Left ventricle myocardium inferior (tissue), 1 donor: Measurements from ENCODE around the gene ARL11. TPM values are rescaled to one million over a fixed set of nuclear protein-coding genes. Genes with fewer than 3 reads are reported as not detected.

Source experiments
- DNase-seq: peaks from one replicate; pipeline ENCODE4 v3.0.0-alpha.2; 2020
- H3K27ac ChIP-seq: fragments of 200-600 bp; replicated peaks from 2 replicates; pipeline ENCODE4 v1.8.0; 2021
- H3K27me3 ChIP-seq: fragments of 200-600 bp; 2 replicates; pipeline ENCODE4 v1.8.0; 2021; ENCODE audit warnings: low read depth
- H3K36me3 ChIP-seq: fragments of 200-600 bp; 2 replicates; pipeline ENCODE4 v1.8.0; 2021
- H3K4me1 ChIP-seq: fragments of 200-600 bp; 2 replicates; pipeline ENCODE4 v1.8.0; 2021
- H3K4me3 ChIP-seq: fragments of 200-600 bp; 2 replicates; pipeline ENCODE4 v1.8.0; 2021; ENCODE audit warnings: mild to moderate bottlenecking, moderate library complexity
- H3K9me3 ChIP-seq: fragments of 200-600 bp; replicated peaks from 2 replicates; pipeline ENCODE4 v1.8.0; 2021
- CTCF ChIP-seq: fragments of 200-600 bp; IDR thresholded peaks from 2 replicates; pipeline ENCODE4 v1.8.0; 2021; ENCODE audit warnings: antibody characterized with exemption, mild to moderate bottlenecking, borderline replicate concordance
- intact Hi-C: fragments of 100-400 bp; cut with micrococcal nuclease; formaldehyde crosslinking; loops from one replicate; pipeline ENCODE4 v1.11.0; 2022
- total RNA-seq: library from RNA; stranded (reverse); fragmentation: NEBNext Ultra II Directional; extraction: Animal tissue kit (Norgen Biotek cat#: 25700); gene quantifications from one replicate; pipeline ENCODE4 v1.2.1, GENCODE V29; 2021
- donor health status: DM: no; HTN: yes; CAD: no; lungs with severe emphysema.

Gene ARL11
- total RNA-seq, 1 donor from 2014 or later: 0.52 TPM

- Histone ChIP-seq H3K27ac (no peak overlapping the region), H3K9me3 (no peaks in the 10 kb centered on the region), H3K36me3 (no peaks in the 10 kb centered on the region), H3K4me3 (no peak overlapping the region), H3K4me1 (peaks cover 8% of the 10 kb centered on the region), H3K27me3 (no peaks in the 10 kb centered on the region)
- intact Hi-C loops: no loop called here
- peak; percentile 63 for TF ChIP-seq CTCF
- no peak for DNase-seq
Measured at GRCh38 chr13:49652355-49653305, 24.3 kb downstream of the ARL11 start.

GRCh38 chr13:49653478-49653877 lies 25.2 kb downstream of the ARL11 start:
- Histone ChIP-seq H3K4me1 (peaks cover 8% of the 10 kb centered on the region), H3K4me3 (no peak overlapping the region), H3K27me3 (no peaks in the 10 kb centered on the region), H3K36me3 (no peaks in the 10 kb centered on the region), H3K27ac (no peak overlapping the region), H3K9me3 (no peaks in the 10 kb centered on the region)
- TF ChIP-seq CTCF: no peak
- intact Hi-C loops: no loop called here
- DNase-seq: no peak

GRCh38 chr13:49654011-49654410 lies 25.7 kb downstream of the ARL11 start:
- Histone ChIP-seq H3K27me3 (no peaks in the 10 kb centered on the region), H3K9me3 (no peaks in the 10 kb centered on the region), H3K4me3 (no peak overlapping the region), H3K36me3 (no peaks in the 10 kb centered on the region), H3K27ac (no peak overlapping the region), H3K4me1 (peaks cover 8% of the 10 kb centered on the region)
- intact Hi-C loops: no loop called here
- TF ChIP-seq CTCF: no peak
- DNase-seq: no peak

- H3K4me1 ChIP-seq: peaks cover 8% of the 10 kb centered on the region
- no peak overlapping the region for H3K4me3 ChIP-seq
- H3K27me3 ChIP-seq: no peaks in the 10 kb centered on the region
- no peak for TF ChIP-seq CTCF
- intact Hi-C loops: no loop called here
- no peaks in the 10 kb centered on the region for H3K9me3 ChIP-seq
- no peaks in the 10 kb centered on the region for H3K36me3 ChIP-seq
- no peak for DNase-seq
- no peak overlapping the region for H3K27ac ChIP-seq
Measured at GRCh38 chr13:49655906-49656305, 27.6 kb downstream of the ARL11 start.

GRCh38 chr13:49657241-49657641 lies 28.9 kb downstream of the ARL11 start:
- Histone ChIP-seq H3K27me3 (no peaks in the 10 kb centered on the region), H3K27ac (no peak overlapping the region), H3K4me1 (peaks cover 8% of the 10 kb centered on the region), H3K36me3 (peaks cover 6% of the 10 kb centered on the region), H3K4me3 (no peak overlapping the region), H3K9me3 (no peaks in the 10 kb centered on the region)
- DNase-seq: no peak
- TF ChIP-seq CTCF: no peak
- intact Hi-C loops: no loop called here
